WTC11 (cell line): ENCODE measurements around the gene NEB. TPM values are rescaled to one million over a fixed set of nuclear protein-coding genes. Genes with fewer than 3 reads are reported as not detected.

Experiments
- ATAC-seq: fragments of 200-7000 bp; cut with Tn5 transposase; 2 replicates; pipeline ENCODE4 v1.10.0; 2021; ENCODE audit warnings: mild to moderate bottlenecking, moderate library complexity
- CTCF ChIA-PET: fragments of 300-600 bp; sonication (Branson Sonifier 250); formaldehyde crosslinking; loops from one replicate; lab custom pipeline; 2021; ENCODE audit warnings: antibody characterized with exemption; lab: Charles Lee
- POLR2A ChIA-PET: fragments of 350-600 bp; sonication (Branson Sonifier 250); formaldehyde crosslinking; loops from one replicate; lab custom pipeline; 2021; ENCODE audit warnings: antibody characterized with exemption; lab: Charles Lee
- DNase-seq: peaks from one replicate; pipeline ENCODE4 v3.0.0; 2021; ENCODE audit warnings: low spot score
- H3K27ac Mint-ChIP-seq: 2 replicates; pipeline ENCODE4 v1.8.0; 2021; ENCODE audit warnings: mixed read lengths
- H3K27me3 Mint-ChIP-seq: 2 replicates; pipeline ENCODE4 v1.8.0; 2021; ENCODE audit warnings: low read depth, mild to moderate bottlenecking, moderate library complexity, mixed read lengths
- H3K36me3 Mint-ChIP-seq: 2 replicates; pipeline ENCODE4 v1.8.0; 2021; ENCODE audit warnings: mixed read lengths
- H3K4me1 Mint-ChIP-seq: 2 replicates; pipeline ENCODE4 v1.8.0; 2022; ENCODE audit warnings: mixed read lengths
- H3K4me3 Mint-ChIP-seq: 2 replicates; pipeline ENCODE4 v1.8.0; 2021; ENCODE audit warnings: mild to moderate bottlenecking, moderate library complexity, mixed read lengths
- H3K9me3 Mint-ChIP-seq: 2 replicates; pipeline ENCODE4 v1.8.0; 2021; ENCODE audit warnings: mixed read lengths
- CBFB ChIP-seq: sonication (generic); formaldehyde crosslinking; IDR thresholded peaks from 2 replicates; pipeline ENCODE4 v1.8.1; 2022; ENCODE audit warnings: mild to moderate bottlenecking, low read depth, missing genetic modification reagents
- CREB1 ChIP-seq: sonication (generic); formaldehyde crosslinking; IDR thresholded peaks from 2 replicates; pipeline ENCODE4 v1.8.0; 2023; ENCODE audit warnings: mild to moderate bottlenecking, missing genetic modification reagents
- CREM ChIP-seq: sonication (generic); formaldehyde crosslinking; IDR thresholded peaks from 2 replicates; pipeline ENCODE4 v1.8.1; 2022; ENCODE audit warnings: mild to moderate bottlenecking, missing genetic modification reagents, moderate library complexity
- GABPB1 ChIP-seq: sonication (generic); formaldehyde crosslinking; IDR thresholded peaks from 2 replicates; pipeline ENCODE4 v1.8.1; 2023; ENCODE audit warnings: mild to moderate bottlenecking, missing genetic modification reagents
- GTF2I ChIP-seq: fragments of 250-450 bp; sonication (Bioruptor Pico); conservative IDR thresholded peaks from 2 replicates; pipeline ENCODE4 v1.4.0; 2021; ENCODE audit warnings: mild to moderate bottlenecking
- MYBL2 ChIP-seq: sonication (generic); formaldehyde crosslinking; IDR thresholded peaks from 2 replicates; pipeline ENCODE4 v1.8.1; 2023; ENCODE audit warnings: mild to moderate bottlenecking, moderate library complexity, missing genetic modification reagents
- NFATC4 ChIP-seq: fragments of 250-450 bp; sonication (Bioruptor Pico); IDR thresholded peaks from 2 replicates; pipeline ENCODE4 v1.9.0; 2021; ENCODE audit warnings: mild to moderate bottlenecking
- NFE2L1 ChIP-seq: sonication (generic); formaldehyde crosslinking; IDR thresholded peaks from 2 replicates; pipeline ENCODE4 v1.8.1; 2023; ENCODE audit warnings: missing genetic modification reagents
- RORB ChIP-seq: fragments of 250-450 bp; sonication (Bioruptor Pico); IDR thresholded peaks from 2 replicates; pipeline ENCODE4 v1.9.0; 2021; ENCODE audit warnings: mild to moderate bottlenecking
- SMAD4 ChIP-seq: sonication (generic); formaldehyde crosslinking; IDR thresholded peaks from 2 replicates; pipeline ENCODE4 v1.8.0; 2022; ENCODE audit warnings: mild to moderate bottlenecking, missing genetic modification reagents
- SOX15 ChIP-seq: fragments of 250-450 bp; sonication (Bioruptor Pico); IDR thresholded peaks from 2 replicates; pipeline ENCODE4 v1.9.0; 2021; ENCODE audit warnings: mild to moderate bottlenecking
- TEAD1 ChIP-seq: sonication (generic); formaldehyde crosslinking; IDR thresholded peaks from 2 replicates; pipeline ENCODE4 v1.8.0; 2022; ENCODE audit warnings: mild to moderate bottlenecking, missing genetic modification reagents
- TEAD4 ChIP-seq: sonication (generic); formaldehyde crosslinking; IDR thresholded peaks from 2 replicates; pipeline ENCODE4 v1.8.0; 2022; ENCODE audit warnings: mild to moderate bottlenecking, missing genetic modification reagents
- ZNF138 ChIP-seq: sonication (generic); formaldehyde crosslinking; conservative IDR thresholded peaks from 2 replicates; pipeline ENCODE4 v1.8.1; 2022; ENCODE audit warnings: mild to moderate bottlenecking, moderate library complexity, missing genetic modification reagents
- ZNF219 ChIP-seq: sonication (generic); formaldehyde crosslinking; IDR thresholded peaks from 2 replicates; pipeline ENCODE4 v1.8.0; 2023; ENCODE audit warnings: missing genetic modification reagents, mild to moderate bottlenecking, borderline replicate concordance
- total RNA-seq: library from RNA; stranded (reverse); gene quantifications from 3 replicates; pipeline ENCODE4 v1.2.3, GENCODE V29; 2021
- TF ChIP-seq, protein P1 (sequence below): sonication (generic); formaldehyde crosslinking; IDR thresholded peaks from 2 replicates; pipeline ENCODE4 v1.8.1; 2023; ENCODE audit warnings: mild to moderate bottlenecking, missing genetic modification reagents
- TF ChIP-seq, protein P2 (sequence below): sonication (generic); formaldehyde crosslinking; IDR thresholded peaks from 2 replicates; pipeline ENCODE4 v1.8.0; 2023; ENCODE audit warnings: mild to moderate bottlenecking, missing genetic modification reagents
- TF ChIP-seq, protein P3 (sequence below): sonication (generic); formaldehyde crosslinking; IDR thresholded peaks from 2 replicates; pipeline ENCODE4 v1.8.0; 2022; ENCODE audit warnings: mild to moderate bottlenecking, missing genetic modification reagents
- TF ChIP-seq, protein P4 (sequence below): sonication (generic); formaldehyde crosslinking; IDR thresholded peaks from 2 replicates; pipeline ENCODE4 v1.8.1; 2023; ENCODE audit warnings: mild to moderate bottlenecking, moderate library complexity, missing genetic modification reagents
- TF ChIP-seq, protein P5 (sequence below): sonication (generic); formaldehyde crosslinking; IDR thresholded peaks from 2 replicates; pipeline ENCODE4 v1.8.1; 2023; ENCODE audit warnings: mild to moderate bottlenecking, missing genetic modification reagents, moderate library complexity
- TF ChIP-seq, protein P6 (sequence below): sonication (generic); formaldehyde crosslinking; IDR thresholded peaks from 2 replicates; pipeline ENCODE4 v1.8.0; 2022; ENCODE audit warnings: mild to moderate bottlenecking, missing genetic modification reagents
- TF ChIP-seq, protein P7 (sequence below): sonication (generic); formaldehyde crosslinking; IDR thresholded peaks from 2 replicates; pipeline ENCODE4 v1.8.0; 2022; ENCODE audit warnings: mild to moderate bottlenecking, missing genetic modification reagents

The NEB gene
- total RNA-seq, 1 experiment from 2014 or later: 1.9 TPM

DNA sequence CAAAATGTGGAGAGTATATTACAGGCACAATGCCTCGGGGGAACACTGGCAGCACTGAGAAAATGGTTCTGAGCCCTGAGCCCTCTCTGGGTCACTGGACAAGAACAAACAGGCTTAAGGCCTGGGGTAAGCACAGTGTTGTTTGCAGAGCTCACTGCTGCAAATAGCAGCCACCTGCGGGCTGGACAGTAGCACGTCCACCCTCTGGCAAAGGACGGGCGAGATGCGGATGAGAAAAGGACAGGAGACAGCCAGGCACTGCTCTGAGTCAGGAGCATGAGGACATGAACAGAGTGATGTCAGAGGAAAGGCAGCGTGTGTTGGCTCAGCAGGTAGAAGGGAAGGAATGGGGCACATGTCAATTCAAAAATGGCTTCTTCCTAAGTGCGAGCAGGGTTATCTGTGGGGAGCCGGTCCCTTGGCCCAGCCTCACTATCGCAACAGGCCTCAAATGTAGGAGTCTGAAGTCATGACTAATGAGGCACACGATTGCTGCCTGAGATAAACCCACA, 25.9 kb upstream of the NEB start:
- no peak for TF ChIP-seq NFE2L1 (CRISPR knock-in tag)
- TF ChIP-seq GABPB1 (CRISPR knock-in tag): peak; percentile 47; the same call in 1 of the 2 replicates
- ATAC-seq (peak; percentile 62), DNase-seq (no peak)
- Mint-ChIP-seq H3K27ac (no peak overlapping the region), H3K4me1 (peaks cover 4% of the 10 kb centered on the region), H3K36me3 (no peaks in the 10 kb centered on the region), H3K9me3 (no peaks in the 10 kb centered on the region), H3K27me3 (no peaks in the 10 kb centered on the region), H3K4me3 (no peak overlapping the region)
- ChIA-PET CTCF (no interaction called here), POLR2A (no interaction called here)

DNA sequence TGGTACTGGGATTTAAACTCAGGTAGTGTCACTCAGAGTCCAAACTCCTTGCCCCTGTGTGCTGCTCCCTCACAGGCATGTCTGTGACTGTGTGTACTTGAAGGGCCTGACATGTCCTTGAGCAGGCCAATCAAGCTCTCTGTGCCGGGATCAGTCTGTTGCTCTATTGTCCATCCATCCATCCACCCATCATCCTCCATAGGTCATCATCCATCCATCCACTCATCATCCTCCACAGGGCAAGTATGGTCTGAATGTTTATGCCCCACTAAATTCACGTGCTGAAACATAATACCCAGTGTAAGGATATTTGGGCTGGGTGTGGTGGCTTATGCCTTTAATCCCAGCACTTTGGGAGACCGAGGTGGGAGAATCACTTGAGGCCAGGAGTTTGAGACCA, 24.5 kb upstream of the NEB start:
- CTCF ChIA-PET: no interaction called here
- Mint-ChIP-seq H3K4me3 (no peak overlapping the region), H3K9me3 (no peaks in the 10 kb centered on the region), H3K27me3 (no peaks in the 10 kb centered on the region), H3K27ac (no peak overlapping the region), H3K36me3 (no peaks in the 10 kb centered on the region), H3K4me1 (peaks cover 12% of the 10 kb centered on the region)
- DNase-seq (no peak), ATAC-seq (no peak)
- TF ChIP-seq, protein P1, sequence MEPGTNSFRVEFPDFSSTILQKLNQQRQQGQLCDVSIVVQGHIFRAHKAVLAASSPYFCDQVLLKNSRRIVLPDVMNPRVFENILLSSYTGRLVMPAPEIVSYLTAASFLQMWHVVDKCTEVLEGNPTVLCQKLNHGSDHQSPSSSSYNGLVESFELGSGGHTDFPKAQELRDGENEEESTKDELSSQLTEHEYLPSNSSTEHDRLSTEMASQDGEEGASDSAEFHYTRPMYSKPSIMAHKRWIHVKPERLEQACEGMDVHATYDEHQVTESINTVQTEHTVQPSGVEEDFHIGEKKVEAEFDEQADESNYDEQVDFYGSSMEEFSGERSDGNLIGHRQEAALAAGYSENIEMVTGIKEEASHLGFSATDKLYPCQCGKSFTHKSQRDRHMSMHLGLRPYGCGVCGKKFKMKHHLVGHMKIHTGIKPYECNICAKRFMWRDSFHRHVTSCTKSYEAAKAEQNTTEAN (CRISPR knock-in tag): no peak
- TF ChIP-seq CREM (CRISPR knock-in tag): no peak
- TF ChIP-seq NFATC4 (CRISPR knock-in tag): no peak
- TF ChIP-seq, protein P2, sequence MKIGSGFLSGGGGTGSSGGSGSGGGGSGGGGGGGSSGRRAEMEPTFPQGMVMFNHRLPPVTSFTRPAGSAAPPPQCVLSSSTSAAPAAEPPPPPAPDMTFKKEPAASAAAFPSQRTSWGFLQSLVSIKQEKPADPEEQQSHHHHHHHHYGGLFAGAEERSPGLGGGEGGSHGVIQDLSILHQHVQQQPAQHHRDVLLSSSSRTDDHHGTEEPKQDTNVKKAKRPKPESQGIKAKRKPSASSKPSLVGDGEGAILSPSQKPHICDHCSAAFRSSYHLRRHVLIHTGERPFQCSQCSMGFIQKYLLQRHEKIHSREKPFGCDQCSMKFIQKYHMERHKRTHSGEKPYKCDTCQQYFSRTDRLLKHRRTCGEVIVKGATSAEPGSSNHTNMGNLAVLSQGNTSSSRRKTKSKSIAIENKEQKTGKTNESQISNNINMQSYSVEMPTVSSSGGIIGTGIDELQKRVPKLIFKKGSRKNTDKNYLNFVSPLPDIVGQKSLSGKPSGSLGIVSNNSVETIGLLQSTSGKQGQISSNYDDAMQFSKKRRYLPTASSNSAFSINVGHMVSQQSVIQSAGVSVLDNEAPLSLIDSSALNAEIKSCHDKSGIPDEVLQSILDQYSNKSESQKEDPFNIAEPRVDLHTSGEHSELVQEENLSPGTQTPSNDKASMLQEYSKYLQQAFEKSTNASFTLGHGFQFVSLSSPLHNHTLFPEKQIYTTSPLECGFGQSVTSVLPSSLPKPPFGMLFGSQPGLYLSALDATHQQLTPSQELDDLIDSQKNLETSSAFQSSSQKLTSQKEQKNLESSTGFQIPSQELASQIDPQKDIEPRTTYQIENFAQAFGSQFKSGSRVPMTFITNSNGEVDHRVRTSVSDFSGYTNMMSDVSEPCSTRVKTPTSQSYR (CRISPR knock-in tag): no peak
- TF ChIP-seq, all 79 proteins: peak for 0
- POLR2A ChIA-PET: no interaction called here

DNA sequence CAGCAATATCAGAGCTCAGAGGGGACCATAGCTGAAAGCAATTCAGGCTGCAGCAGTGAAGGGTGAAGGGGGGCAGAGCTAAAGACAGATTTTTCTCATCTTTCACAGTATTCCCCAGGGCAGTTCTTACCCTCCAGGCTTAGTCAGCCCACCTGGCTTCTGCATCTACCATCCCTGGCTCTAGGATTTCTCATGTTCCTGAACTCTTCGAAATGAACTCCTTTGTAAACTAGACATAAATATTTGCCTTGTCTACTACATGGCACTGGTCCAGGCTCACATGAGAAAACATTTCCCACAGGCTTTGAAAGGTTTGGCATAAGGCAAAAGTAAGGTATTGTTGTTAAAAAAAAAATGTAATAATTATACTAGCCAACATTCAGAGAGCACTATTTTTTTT, 23.6 kb upstream of the NEB start:
- Mint-ChIP-seq H3K36me3 (no peaks in the 10 kb centered on the region), H3K27ac (no peak overlapping the region), H3K27me3 (no peaks in the 10 kb centered on the region), H3K4me1 (peaks cover 12% of the 10 kb centered on the region), H3K9me3 (no peaks in the 10 kb centered on the region), H3K4me3 (no peak overlapping the region)
- no peak for DNase-seq
- ChIA-PET CTCF (no interaction called here), POLR2A (no interaction called here)
- no peak for ATAC-seq
- no peak for TF ChIP-seq TEAD1 (CRISPR knock-in tag)
- no peak for TF ChIP-seq GTF2I (CRISPR knock-in tag)
- no peak for TF ChIP-seq NFE2L1 (CRISPR knock-in tag)
- TF ChIP-seq, protein P3, sequence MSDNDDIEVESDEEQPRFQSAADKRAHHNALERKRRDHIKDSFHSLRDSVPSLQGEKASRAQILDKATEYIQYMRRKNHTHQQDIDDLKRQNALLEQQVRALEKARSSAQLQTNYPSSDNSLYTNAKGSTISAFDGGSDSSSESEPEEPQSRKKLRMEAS (CRISPR knock-in tag): no peak
- no peak for TF ChIP-seq MYBL2
- no peak for TF ChIP-seq RORB (CRISPR knock-in tag)
- TF ChIP-seq SOX15 (CRISPR knock-in tag): no peak
- no peak for TF ChIP-seq ZNF219 (CRISPR knock-in tag)
- no peak for TF ChIP-seq CBFB
- no peak for TF ChIP-seq CREB1 (CRISPR knock-in tag)
- TF ChIP-seq, protein P4, sequence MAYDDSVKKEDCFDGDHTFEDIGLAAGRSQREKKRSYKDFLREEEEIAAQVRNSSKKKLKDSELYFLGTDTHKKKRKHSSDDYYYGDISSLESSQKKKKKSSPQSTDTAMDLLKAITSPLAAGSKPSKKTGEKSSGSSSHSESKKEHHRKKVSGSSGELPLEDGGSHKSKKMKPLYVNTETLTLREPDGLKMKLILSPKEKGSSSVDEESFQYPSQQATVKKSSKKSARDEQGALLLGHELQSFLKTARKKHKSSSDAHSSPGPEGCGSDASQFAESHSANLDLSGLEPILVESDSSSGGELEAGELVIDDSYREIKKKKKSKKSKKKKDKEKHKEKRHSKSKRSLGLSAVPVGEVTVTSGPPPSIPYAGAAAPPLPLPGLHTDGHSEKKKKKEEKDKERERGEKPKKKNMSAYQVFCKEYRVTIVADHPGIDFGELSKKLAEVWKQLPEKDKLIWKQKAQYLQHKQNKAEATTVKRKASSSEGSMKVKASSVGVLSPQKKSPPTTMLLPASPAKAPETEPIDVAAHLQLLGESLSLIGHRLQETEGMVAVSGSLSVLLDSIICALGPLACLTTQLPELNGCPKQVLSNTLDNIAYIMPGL (CRISPR knock-in tag): no peak
- TF ChIP-seq, protein P5, sequence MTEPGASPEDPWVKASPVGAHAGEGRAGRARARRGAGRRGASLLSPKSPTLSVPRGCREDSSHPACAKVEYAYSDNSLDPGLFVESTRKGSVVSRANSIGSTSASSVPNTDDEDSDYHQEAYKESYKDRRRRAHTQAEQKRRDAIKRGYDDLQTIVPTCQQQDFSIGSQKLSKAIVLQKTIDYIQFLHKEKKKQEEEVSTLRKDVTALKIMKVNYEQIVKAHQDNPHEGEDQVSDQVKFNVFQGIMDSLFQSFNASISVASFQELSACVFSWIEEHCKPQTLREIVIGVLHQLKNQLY (CRISPR knock-in tag): no peak
- no peak for TF ChIP-seq SMAD4 (CRISPR knock-in tag)
- no peak for TF ChIP-seq ZNF138 (CRISPR knock-in tag)
- no peak for TF ChIP-seq TEAD4 (CRISPR knock-in tag)
- TF ChIP-seq, protein P6, sequence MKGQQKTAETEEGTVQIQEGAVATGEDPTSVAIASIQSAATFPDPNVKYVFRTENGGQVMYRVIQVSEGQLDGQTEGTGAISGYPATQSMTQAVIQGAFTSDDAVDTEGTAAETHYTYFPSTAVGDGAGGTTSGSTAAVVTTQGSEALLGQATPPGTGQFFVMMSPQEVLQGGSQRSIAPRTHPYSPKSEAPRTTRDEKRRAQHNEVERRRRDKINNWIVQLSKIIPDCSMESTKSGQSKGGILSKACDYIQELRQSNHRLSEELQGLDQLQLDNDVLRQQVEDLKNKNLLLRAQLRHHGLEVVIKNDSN (CRISPR knock-in tag): no peak
- TF ChIP-seq, protein P7, sequence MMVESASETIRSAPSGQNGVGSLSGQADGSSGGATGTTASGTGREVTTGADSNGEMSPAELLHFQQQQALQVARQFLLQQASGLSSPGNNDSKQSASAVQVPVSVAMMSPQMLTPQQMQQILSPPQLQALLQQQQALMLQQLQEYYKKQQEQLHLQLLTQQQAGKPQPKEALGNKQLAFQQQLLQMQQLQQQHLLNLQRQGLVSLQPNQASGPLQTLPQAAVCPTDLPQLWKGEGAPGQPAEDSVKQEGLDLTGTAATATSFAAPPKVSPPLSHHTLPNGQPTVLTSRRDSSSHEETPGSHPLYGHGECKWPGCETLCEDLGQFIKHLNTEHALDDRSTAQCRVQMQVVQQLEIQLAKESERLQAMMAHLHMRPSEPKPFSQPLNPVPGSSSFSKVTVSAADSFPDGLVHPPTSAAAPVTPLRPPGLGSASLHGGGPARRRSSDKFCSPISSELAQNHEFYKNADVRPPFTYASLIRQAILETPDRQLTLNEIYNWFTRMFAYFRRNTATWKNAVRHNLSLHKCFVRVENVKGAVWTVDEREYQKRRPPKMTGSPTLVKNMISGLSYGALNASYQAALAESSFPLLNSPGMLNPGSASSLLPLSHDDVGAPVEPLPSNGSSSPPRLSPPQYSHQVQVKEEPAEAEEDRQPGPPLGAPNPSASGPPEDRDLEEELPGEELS (CRISPR knock-in tag): no peak
- no peak for TF ChIP-seq CREM (CRISPR knock-in tag)
